GM08714 (cell line): ENCODE results near the gene PIK3CB.
"Not testable (repeated sequence)": the region's sequence is repeated elsewhere in the genome, so short reads cannot be mapped to it uniquely, and the experiment has no call there.

Experiments used
- H3K4me3 ChIP-seq: fragments of 200-500 bp; sonication (Bioruptor generic); 2 replicates; pipeline ENCODE4 v1.5.1; 2014; ENCODE audit warnings: mild to moderate bottlenecking, low read length, inconsistent platforms
- ZNF274 ChIP-seq: IDR thresholded peaks from 2 replicates; pipeline ENCODE4 v1.6.1; 2012; ENCODE audit warnings: mild to moderate bottlenecking, low read depth, low read length

PIK3CB gene

DNA sequence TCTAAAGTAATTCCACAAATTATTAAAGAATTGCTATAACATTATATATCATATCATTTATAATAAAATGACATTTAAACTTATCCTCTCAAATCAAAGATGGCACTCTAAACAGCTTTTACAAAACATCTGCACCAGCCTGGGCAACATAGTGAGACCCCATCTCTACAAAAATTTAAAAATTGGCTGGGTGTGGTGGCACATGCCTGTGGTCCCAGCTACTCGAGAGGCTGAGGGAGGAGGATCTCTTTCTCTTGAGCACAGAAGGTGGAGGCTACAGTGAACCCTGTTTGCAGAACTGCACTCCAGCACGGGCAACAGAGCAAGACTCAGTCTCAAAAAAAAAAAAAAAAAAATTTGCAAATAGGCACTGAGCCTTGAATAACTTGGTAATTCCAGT, 63.1 kb downstream of the PIK3CB start:
- TF ChIP-seq ZNF274 = no peak
- H3K4me3 ChIP-seq = no peak overlapping the region

DNA sequence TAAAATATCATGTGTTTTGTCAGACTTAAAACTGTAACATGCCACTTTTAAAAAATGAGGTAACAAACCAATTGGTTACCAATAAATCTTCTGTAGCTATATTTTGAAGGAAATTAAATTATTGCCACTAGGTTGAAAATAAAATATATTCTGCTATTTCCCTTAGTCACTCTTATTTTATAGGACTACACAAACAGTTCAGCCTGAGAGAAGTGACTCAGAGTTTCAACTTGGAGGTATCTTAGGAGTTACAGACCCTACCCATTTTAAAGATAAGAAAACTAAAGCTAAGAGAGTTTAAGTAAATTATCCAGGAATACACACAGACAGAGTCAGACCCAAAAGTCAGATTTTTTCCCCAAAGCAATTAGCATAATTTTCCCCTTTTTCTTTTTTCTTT, 65.1 kb downstream of the PIK3CB start:
- no peak for TF ChIP-seq ZNF274
- H3K4me3 ChIP-seq = no peak overlapping the region

DNA sequence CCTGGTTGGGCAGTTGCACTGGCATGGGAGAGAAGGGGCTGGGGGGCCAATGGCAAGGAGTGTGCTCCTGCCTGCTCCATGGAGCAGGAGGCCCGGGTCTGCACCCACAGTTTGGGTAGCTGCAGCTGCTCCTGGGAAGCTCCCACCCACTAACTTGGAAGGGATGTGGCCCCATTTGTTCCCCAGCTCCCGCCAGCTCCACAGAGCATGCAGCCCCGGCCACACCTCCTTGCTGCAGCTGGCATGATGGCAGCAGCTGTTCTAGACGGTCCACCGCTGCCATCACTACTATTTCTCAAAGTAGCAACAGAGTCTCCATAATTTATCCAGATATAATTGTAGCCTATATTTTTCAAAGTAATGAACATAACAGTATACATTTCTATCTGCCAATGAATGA, 65.8 kb downstream of the PIK3CB start:
- no peak overlapping the region for H3K4me3 ChIP-seq
- TF ChIP-seq ZNF274 = no peak

DNA sequence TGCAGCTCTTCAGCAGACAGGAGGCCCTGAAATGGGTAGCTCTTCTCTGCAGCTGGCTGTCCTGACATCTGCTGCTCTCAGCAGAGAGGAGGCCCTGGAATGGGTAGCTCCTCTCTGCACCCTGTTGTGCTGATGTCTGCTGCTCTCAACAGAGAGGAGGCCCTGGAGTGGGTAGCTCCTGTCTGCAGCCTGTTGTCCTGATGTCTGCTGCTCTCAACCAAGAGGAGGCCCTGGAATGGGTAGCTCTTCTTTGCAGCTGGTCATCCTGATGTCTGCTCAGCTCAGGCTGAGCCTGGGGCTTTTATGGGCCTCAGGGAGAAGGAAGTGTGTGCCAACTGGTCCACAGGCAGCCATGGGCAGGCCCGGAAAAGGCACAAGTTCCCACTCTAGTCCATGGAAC, 66.6 kb downstream of the PIK3CB start:
- H3K4me3 ChIP-seq = no peak overlapping the region
- TF ChIP-seq ZNF274 = no peak

DNA sequence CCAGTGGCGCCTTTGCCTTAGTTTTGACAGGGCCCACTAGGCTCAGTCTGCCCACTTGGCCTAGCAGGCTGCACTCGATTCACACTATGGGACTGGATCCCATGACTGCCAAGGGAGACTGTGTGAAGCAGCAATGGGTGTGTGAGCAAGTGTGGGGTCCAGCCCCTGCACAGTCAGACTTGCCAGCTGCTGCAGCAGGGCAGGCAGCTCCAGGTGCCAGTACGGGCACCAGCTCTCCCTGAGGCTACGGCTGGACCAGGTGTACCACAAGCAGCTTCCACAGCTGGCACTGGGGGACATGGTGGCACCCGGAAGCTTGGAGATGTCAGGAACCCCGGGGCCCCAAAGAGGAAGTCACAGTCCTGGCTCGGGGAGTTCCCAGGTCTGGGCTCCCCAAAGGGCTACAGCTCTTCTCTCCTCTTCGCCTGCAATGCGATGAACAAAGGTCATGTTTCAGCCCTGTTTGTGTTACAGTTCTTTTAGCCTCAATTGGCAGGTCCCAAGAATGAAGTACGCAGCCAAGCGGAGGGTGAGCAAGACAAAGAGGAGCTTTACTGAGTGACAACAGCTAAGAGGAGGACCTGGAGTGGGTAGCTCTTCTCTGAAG, 67.1 kb downstream of the PIK3CB start:
- TF ChIP-seq ZNF274 = no peak
- H3K4me3 ChIP-seq = no peak overlapping the region

DNA sequence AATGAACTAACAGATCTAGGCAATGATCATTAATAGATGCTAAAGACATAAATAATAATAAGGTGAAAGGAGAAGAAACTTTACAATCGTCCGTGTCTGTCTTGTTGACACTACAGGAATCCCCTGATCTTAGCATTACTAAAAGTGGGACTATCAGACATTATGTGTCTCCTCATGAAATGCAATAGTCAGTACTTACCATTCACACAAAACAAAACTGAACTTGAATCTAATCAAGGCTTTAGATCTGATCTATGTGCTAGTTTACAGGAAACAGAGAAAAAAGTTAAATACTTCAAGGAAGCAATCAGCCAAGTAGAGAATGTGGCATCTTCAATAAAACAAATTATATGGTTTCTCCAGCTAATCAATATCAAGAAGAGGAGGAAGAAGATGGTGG, 73.7 kb downstream of the PIK3CB start:
- TF ChIP-seq ZNF274 = no peak
- H3K4me3 ChIP-seq = no peak overlapping the region

DNA sequence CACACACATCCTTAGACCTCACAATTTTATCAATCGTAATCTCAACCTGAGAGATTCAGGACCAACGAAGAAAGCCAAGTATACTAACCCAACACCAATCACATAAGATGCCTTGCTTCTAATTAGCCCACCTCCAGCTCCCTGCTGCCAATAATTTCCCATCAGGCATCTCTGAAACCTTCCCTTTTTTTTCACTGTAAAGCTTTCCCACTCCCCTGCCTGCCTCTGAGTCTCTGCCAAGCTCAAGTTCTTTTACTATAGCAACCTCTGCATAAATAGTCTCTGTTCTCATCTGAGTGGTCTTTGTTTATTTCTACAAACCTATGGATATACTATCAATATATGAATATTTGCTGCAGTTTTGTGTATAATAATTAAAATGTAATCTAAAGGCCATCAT, 86.5 kb downstream of the PIK3CB start:
- no peak for TF ChIP-seq ZNF274

DNA sequence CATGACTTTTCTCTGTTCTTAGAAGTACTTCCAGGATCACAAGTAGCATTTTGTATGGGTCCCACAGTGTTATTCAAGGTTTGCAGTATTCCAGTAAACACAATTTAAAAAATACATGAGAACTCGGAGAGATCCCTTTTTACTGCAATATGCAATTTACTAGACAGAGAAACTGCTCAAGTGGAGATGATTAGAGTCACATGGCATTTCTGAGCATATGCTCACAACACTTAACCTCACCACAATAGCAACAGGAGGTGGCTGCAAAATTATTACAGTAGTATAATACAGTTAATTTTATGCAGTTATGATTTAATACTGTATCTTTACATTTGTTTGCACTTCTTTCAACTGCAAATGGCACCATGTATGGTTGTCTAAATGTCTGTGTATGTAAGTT, 87.5 kb downstream of the PIK3CB start:
- H3K4me3 ChIP-seq = no peak overlapping the region
- TF ChIP-seq ZNF274 = no peak

More for the DNA sequence above, 86.5 kb downstream of the PIK3CB start:
- H3K4me3 ChIP-seq = no peak overlapping the region

DNA sequence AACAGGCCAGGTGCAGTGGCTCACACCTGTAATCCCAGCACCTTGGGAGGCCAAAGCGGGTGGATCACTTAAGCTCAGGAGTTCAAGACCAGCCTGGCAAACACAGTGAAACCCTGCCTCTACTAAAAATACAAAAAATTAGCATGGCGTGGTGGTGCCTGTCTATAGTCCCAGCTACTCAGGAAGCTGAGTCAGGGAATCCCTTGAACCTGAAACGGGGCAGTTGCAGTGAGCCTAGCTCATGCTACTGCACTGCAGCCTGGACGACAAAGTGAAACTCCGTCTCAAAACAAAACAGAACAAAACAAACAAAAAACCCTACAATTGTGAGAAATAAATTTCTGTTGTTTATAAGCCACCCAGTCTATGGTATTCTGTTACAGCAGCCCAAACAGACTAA, 94.7 kb downstream of the PIK3CB start:
- no peak for TF ChIP-seq ZNF274
- no peak overlapping the region for H3K4me3 ChIP-seq

DNA sequence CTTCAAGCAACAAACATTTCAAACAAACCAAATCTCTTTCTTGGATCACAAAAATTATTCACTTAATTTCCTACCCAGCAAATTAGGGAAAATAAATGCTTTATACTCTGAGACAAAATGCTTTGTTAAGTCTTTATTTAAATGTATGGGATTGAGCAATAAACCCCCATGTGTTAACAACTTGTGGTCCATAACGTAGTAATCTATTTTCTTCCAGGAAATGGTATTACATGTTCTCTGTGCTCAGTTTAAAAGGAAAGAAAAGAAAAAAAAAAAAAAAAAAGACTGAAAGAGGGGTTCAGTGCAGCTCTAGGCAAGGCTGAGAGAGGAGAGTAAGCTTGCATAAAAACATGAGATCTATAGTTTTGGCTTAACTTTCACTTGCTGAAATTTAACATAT, 102.3 kb downstream of the PIK3CB start:
- no peak overlapping the region for H3K4me3 ChIP-seq

DNA sequence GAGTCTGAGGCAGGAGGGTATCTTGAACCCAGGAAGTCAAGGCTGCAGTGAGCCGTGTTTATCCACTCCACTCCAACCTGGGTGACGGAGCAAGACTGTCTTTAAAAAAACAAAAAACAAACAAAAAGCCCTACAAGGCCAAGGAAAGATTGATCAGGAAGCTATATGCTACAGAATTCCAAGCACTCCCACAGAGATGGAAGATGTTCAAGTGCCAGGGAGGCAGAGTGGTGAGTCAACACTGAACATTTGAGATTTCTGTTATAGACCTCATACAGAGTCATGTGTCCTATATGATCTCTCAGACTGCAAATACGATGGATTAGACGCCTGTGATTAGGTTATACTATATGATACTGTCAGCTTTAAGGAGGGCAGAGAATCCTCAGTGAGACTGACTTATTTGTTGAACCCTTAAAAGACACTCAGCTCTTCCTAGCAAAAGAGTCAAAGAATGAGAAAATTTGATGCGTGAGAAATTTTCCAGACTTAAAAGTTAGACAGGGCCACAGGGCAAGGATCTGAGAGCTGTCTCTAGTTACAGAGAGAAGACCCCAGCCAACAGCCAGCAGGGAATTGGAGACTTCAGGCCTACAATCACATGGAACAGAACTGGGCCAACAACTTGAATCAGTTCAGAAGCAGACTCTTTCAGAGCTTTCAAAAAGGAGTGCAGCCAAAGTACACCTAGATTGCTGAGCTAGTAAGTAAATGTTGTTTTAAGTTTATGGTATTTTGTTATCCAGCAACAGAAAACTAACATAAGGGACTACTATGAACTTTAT, 107.6 kb downstream of the PIK3CB start:
- H3K4me3 ChIP-seq = no peak overlapping the region
- no peak for TF ChIP-seq ZNF274

More for the DNA sequence above, 102.3 kb downstream of the PIK3CB start:
- TF ChIP-seq ZNF274 = no peak

DNA sequence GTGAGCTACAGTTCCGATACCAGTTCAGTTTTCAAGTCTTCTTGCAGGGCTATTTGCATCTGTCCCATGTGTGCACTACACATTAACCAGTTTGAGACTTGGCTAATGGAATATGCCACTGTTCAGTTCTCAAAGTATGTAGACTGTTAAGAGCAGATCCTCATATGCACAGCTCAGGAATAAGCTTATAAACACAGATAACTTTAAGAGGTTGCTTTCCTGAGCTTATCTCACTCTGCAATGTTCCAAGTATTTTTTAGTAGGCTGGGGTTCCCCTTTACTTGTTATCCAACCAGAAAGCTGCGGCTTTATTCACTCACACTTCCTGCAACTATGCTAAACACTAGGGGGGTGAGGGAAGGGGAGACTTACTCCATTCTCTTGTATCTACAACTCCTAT, 108.7 kb downstream of the PIK3CB start:
- not testable (repeated sequence) for H3K4me3 ChIP-seq

DNA sequence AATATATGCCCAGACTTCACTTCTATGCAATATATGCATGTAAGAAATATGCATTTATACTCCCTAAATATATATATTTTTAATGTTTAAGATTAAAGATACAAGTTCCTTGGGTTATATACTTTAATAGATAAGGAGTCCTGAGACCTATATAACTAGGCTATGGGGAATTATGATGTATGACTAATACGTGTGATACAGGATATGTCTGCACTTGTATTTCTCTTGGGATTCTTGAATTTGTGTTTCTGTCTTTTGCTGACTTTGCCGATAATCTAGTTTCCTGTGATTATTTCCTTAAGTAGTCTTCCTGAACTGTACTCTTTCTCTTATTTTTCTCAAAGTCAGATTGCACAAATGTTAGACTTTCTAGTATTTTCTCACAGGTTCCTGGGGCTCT, 109.6 kb downstream of the PIK3CB start:
- TF ChIP-seq ZNF274 = no peak
- no peak overlapping the region for H3K4me3 ChIP-seq

DNA sequence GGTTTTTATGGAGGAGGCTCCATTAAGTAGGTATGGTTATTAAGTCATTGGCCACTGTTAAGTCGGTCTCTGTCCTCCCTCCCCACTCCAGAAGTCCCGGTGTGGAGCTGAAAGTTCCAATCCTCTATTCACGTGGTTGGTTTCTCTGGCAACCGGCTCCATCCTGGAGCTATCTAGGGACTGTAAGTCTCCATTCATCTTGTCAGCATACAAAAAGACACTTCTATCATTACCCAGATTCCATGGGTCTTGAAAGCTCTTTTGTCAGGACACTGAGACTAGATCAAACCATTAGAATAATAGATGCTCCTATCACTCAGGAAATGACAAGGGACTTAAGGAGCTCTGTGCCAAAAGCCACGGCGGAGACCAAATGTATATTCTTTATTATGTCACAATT, 110.3 kb downstream of the PIK3CB start:
- TF ChIP-seq ZNF274 = no peak
- H3K4me3 ChIP-seq = no peak overlapping the region

DNA sequence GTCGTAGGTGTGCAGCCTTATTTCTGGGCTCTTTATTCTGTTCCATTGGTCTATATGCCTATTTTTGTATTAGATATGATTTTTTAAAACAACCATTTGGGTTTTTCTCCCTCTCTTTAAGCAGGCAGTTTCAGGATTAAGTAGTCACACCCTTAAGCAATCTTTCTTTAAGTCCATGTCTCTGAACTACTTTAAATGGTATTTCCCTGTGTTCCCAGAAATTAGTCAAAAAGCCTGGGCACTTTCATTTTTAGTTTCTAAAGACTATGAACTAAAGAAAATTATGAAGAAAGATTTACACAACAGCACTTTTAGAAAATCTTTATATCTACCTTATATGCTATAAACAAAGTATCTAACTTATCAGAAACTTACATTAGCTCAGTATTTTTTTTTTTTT, 115.9 kb downstream of the PIK3CB start:
- TF ChIP-seq ZNF274 = no peak
- H3K4me3 ChIP-seq = no peak overlapping the region

DNA sequence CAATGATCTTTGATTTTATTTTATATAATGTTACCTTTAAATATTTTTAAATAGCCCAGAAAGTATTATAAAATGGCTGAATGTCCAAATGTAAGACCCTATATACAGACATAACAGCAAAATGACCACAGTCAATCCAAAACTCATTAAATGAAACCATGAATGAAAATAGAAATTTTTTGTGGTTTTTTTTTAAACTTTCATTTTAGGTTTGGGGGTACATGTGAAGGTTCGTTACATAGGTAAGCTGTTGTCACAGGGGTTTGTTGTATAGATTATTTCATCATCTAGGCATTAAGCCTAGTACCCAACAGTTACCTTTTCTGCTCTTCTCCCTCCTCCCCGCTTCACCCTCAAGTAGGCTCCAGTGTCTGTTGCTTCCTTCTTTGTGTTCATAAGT, 117.4 kb downstream of the PIK3CB start:
- no peak overlapping the region for H3K4me3 ChIP-seq
- no peak for TF ChIP-seq ZNF274
